Astrocyte of the cerebellum (primary cell): ENCODE data around the gene ZBTB47.

Experiments used
- DNase-seq: peaks from one replicate; pipeline ENCODE4 v3.0.0-alpha.2; 2011; ENCODE audit warnings: low read depth
- H3K4me3 ChIP-seq: 2 replicates; pipeline ENCODE4 v1.5.1; 2011; ENCODE audit warnings: mild to moderate bottlenecking, low read depth, low read length, moderate library complexity
- in situ Hi-C: cut with HindIII; loops from 2 replicates; pipeline ENCODE4 v1.10.0; 2017; ENCODE audit warnings: low sequenced_read_pairs
- TF ChIP-seq, protein P1 (sequence below): IDR thresholded peaks from 2 replicates; pipeline ENCODE4 v1.5.1; 2012; ENCODE audit warnings: low read length, low read depth, moderate library complexity, mild to moderate bottlenecking; ENCODE audit errors: missing control alignments

ZBTB47 gene

GRCh38 chr3:42682301-42683070 lies 29.0 kb downstream of the ZBTB47 start:
- no peak overlapping the region for H3K4me3 ChIP-seq
- no peak for DNase-seq
- in situ Hi-C loops = no loop called here
- TF ChIP-seq, protein P1, sequence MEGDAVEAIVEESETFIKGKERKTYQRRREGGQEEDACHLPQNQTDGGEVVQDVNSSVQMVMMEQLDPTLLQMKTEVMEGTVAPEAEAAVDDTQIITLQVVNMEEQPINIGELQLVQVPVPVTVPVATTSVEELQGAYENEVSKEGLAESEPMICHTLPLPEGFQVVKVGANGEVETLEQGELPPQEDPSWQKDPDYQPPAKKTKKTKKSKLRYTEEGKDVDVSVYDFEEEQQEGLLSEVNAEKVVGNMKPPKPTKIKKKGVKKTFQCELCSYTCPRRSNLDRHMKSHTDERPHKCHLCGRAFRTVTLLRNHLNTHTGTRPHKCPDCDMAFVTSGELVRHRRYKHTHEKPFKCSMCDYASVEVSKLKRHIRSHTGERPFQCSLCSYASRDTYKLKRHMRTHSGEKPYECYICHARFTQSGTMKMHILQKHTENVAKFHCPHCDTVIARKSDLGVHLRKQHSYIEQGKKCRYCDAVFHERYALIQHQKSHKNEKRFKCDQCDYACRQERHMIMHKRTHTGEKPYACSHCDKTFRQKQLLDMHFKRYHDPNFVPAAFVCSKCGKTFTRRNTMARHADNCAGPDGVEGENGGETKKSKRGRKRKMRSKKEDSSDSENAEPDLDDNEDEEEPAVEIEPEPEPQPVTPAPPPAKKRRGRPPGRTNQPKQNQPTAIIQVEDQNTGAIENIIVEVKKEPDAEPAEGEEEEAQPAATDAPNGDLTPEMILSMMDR = no peak

- DNase-seq = peak; percentile 29
- in situ Hi-C loops = no loop called here
- TF ChIP-seq, protein P1 = no peak
Measured at GRCh38 chr3:42683875-42684598, 30.5 kb downstream of the ZBTB47 start.

GRCh38 chr3:42684632-42685362 lies 31.3 kb downstream of the ZBTB47 start:
- no peak overlapping the region for H3K4me3 ChIP-seq
- no peak for DNase-seq
- TF ChIP-seq, protein P1 = no peak
- in situ Hi-C loops = no loop called here

More at GRCh38 chr3:42683875-42684598, 30.5 kb downstream of the ZBTB47 start:
- no peak overlapping the region for H3K4me3 ChIP-seq

DNA sequence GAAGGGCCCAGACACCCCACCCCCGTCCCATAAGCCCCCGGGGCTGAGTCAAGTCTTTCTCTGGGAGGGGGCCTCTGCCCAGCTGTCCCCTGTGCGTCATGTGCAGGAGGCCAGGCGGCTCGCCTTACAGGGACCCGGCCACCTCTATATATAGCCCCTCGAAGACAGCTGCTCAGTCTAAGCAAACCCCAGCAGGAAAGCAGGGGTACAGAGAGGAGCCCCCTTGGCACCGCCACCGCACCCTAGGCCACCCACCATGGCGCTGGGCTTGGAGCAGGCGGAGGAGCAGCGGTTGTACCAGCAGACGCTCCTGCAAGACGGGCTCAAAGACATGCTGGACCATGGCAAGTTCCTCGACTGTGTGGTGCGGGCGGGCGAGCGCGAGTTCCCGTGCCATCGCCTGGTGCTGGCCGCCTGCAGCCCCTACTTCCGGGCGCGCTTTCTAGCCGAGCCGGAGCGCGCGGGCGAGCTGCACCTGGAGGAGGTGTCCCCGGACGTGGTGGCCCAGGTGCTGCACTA lies 31.9 kb downstream of the ZBTB47 start, which contains the start of gene KLHL40:
Gene KLHL40 (plus strand): TSS at position 175 of the 519 bp plus-strand sequence. CDS start 82 bp downstream, at position 257.
- no peak within 1 kb of the TSS for H3K4me3 ChIP-seq
- TF ChIP-seq, protein P1 = no peak
- DNase-seq = no peak
- in situ Hi-C loops = no loop called here

- H3K4me3 ChIP-seq = no peak overlapping the region
- TF ChIP-seq, protein P1 = no peak
- in situ Hi-C loops = no loop called here
- DNase-seq = no peak
Measured at GRCh38 chr3:42685891-42686820, 32.7 kb downstream of the ZBTB47 start.
